HEK293 (cell line): ENCODE measurements around the gene COQ6.

Experiments
- CTCF ChIA-PET: fragments of 350-600 bp; formaldehyde crosslinking; extraction: SDS; loops from one replicate; lab custom pipeline; 2021; ENCODE audit warnings: antibody characterized with exemption; lab: Yijun Ruan, JAX
- POLR2A ChIA-PET: fragments of 300-600 bp; formaldehyde crosslinking; extraction: SDS; loops from one replicate; lab custom pipeline; 2020; ENCODE audit warnings: antibody characterized with exemption, inconsistent platforms; lab: Yijun Ruan, JAX
- H3K27ac ChIP-seq: fragments of 200-500 bp; sonication (Bioruptor generic); 2 replicates; pipeline ENCODE4 v1.5.1; 2014; ENCODE audit warnings: low read depth, low read length, control low read depth, inconsistent platforms; ENCODE audit errors: extremely low read depth
- H3K36me3 ChIP-seq, 2 experiments: fragments of 200-500 bp in 1 of 2; sonication (Bioruptor generic) in 1 of 2; 1 replicate in 1 of 2; 2 replicates in 1 of 2; pipeline ENCODE4 v1.5.1; 2014 to 2017; ENCODE audit warnings: inconsistent platforms in 2 of 2, low read length in 2 of 2; ENCODE audit not compliant: control insufficient read depth in 2 of 2, insufficient read depth in 1 of 2
- H3K4me1 ChIP-seq: fragments of 200-500 bp; sonication (Bioruptor generic); 2 replicates; pipeline ENCODE4 v1.5.1; 2014; ENCODE audit warnings: mild to moderate bottlenecking, low read length, inconsistent platforms; ENCODE audit not compliant: control insufficient read depth, insufficient read depth
- H3K4me3 ChIP-seq: 2 replicates; pipeline ENCODE4 v1.5.1; 2011; ENCODE audit warnings: low read depth, mild to moderate bottlenecking, control low read depth, low read length, moderate library complexity
- H3K9me3 ChIP-seq: fragments of 200-500 bp; sonication (Bioruptor generic); 2 replicates; pipeline ENCODE4 v1.5.1; 2014; ENCODE audit warnings: low read depth, low read length, inconsistent platforms; ENCODE audit not compliant: control insufficient read depth, insufficient read depth
- GLIS1 ChIP-seq: fragments of 450-650 bp; formaldehyde crosslinking; IDR thresholded peaks from 2 replicates; pipeline ENCODE4 v1.5.1; 2016; ENCODE audit warnings: missing biosample characterization, missing genetic modification characterization
- HOXD13 ChIP-seq: sonication (generic); formaldehyde crosslinking; IDR thresholded peaks from 2 replicates; pipeline ENCODE4 v1.8.0; 2022; ENCODE audit warnings: missing genetic modification reagents, borderline replicate concordance
- MZF1 ChIP-seq: fragments of 450-650 bp; formaldehyde crosslinking; IDR thresholded peaks from 2 replicates; pipeline ENCODE4 v1.5.1; 2017; ENCODE audit warnings: missing biosample characterization, missing genetic modification characterization, borderline replicate concordance
- ZBTB7A ChIP-seq: fragments of 450-650 bp; formaldehyde crosslinking; IDR thresholded peaks from 2 replicates; pipeline ENCODE4 v1.5.1; 2016; ENCODE audit warnings: low read depth, missing biosample characterization, missing genetic modification characterization
- ZFP69B ChIP-seq: fragments of 450-650 bp; formaldehyde crosslinking; IDR thresholded peaks from 2 replicates; pipeline ENCODE4 v1.5.1; 2016; ENCODE audit warnings: missing biosample characterization, missing genetic modification characterization
- ZNF16 ChIP-seq: fragments of 450-650 bp; formaldehyde crosslinking; IDR thresholded peaks from 2 replicates; pipeline ENCODE4 v1.5.1; 2016; ENCODE audit warnings: low read depth, missing biosample characterization, missing genetic modification characterization
- ZNF184 ChIP-seq: fragments of 450-650 bp; IDR thresholded peaks from 2 replicates; pipeline ENCODE4 v1.5.1; 2018; ENCODE audit warnings: missing biosample characterization, mild to moderate bottlenecking, missing genetic modification characterization
- ZNF433 ChIP-seq: fragments of 450-650 bp; formaldehyde crosslinking; IDR thresholded peaks from 2 replicates; pipeline ENCODE4 v1.5.1; 2016; ENCODE audit warnings: missing biosample characterization, missing genetic modification characterization, low read depth
- ZNF48 ChIP-seq: fragments of 450-650 bp; formaldehyde crosslinking; IDR thresholded peaks from 2 replicates; pipeline ENCODE4 v1.5.1; 2016; ENCODE audit warnings: missing biosample characterization, missing genetic modification characterization
- ZNF571 ChIP-seq: fragments of 450-650 bp; formaldehyde crosslinking; IDR thresholded peaks from 2 replicates; pipeline ENCODE4 v1.5.0; 2017; ENCODE audit warnings: missing biosample characterization, missing genetic modification characterization
- ZNF654 ChIP-seq: fragments of 450-650 bp; formaldehyde crosslinking; IDR thresholded peaks from 2 replicates; pipeline ENCODE4 v1.5.1; 2016; ENCODE audit warnings: low read depth, missing biosample characterization, missing genetic modification characterization
- ZNF701 ChIP-seq: fragments of 450-650 bp; formaldehyde crosslinking; IDR thresholded peaks from 2 replicates; pipeline ENCODE4 v1.5.1; 2016; ENCODE audit warnings: missing biosample characterization, missing genetic modification characterization
- ZNF747 ChIP-seq: fragments of 450-650 bp; formaldehyde crosslinking; IDR thresholded peaks from 2 replicates; pipeline ENCODE4 v1.5.1; 2016; ENCODE audit warnings: missing biosample characterization, missing genetic modification characterization
- ZNF837 ChIP-seq: fragments of 450-650 bp; formaldehyde crosslinking; IDR thresholded peaks from 2 replicates; pipeline ENCODE4 v1.5.1; 2016; ENCODE audit warnings: missing biosample characterization, missing genetic modification characterization
- ZSCAN30 ChIP-seq: fragments of 450-650 bp; IDR thresholded peaks from 2 replicates; pipeline ENCODE4 v1.5.1; 2018; ENCODE audit warnings: missing biosample characterization, mild to moderate bottlenecking, missing genetic modification characterization, moderate library complexity
- TF ChIP-seq, protein P1 (sequence below): fragments of 450-650 bp; formaldehyde crosslinking; IDR thresholded peaks from 2 replicates; pipeline ENCODE4 v1.5.1; 2016; ENCODE audit warnings: missing biosample characterization, missing genetic modification characterization
- TF ChIP-seq, protein P2 (sequence below): fragments of 450-650 bp; formaldehyde crosslinking; IDR thresholded peaks from 2 replicates; pipeline ENCODE4 v1.5.1; 2016; ENCODE audit warnings: missing biosample characterization, missing genetic modification characterization
- TF ChIP-seq, protein P3 (sequence below): fragments of 450-650 bp; formaldehyde crosslinking; IDR thresholded peaks from 2 replicates; pipeline ENCODE4 v1.5.1; 2016; ENCODE audit warnings: missing biosample characterization, missing genetic modification characterization, low read depth
- TF ChIP-seq, protein P4 (sequence below): fragments of 450-650 bp; formaldehyde crosslinking; IDR thresholded peaks from 2 replicates; pipeline ENCODE4 v1.5.1; 2016; ENCODE audit warnings: missing biosample characterization, missing genetic modification characterization
- TF ChIP-seq, protein P5 (sequence below): fragments of 450-650 bp; formaldehyde crosslinking; IDR thresholded peaks from 2 replicates; pipeline ENCODE4; 2016; ENCODE audit warnings: missing biosample characterization, missing genetic modification characterization

Gene COQ6

DNA sequence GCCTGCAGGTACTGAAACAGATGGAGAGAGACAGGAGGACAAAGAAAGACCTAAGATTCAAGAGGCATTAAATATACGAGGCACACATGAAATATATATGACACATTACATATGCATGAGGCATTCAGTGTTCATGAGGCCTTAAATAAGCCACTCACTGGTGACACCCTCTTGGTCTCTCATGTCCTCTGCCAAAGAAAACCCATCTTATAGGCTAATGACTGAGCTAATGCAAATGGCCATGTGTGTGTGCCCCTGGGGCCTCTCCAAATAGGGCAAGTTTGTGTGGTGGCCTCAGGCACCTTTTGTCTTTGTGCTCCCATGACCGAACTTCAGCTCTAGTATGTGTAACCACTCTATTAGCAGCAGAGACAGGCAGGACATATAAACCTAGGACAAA is 18.8 kb downstream of the COQ6 start (continued):
- TF ChIP-seq ZNF701 (tag by site-specific recombination) = no peak
- TF ChIP-seq, protein P1, sequence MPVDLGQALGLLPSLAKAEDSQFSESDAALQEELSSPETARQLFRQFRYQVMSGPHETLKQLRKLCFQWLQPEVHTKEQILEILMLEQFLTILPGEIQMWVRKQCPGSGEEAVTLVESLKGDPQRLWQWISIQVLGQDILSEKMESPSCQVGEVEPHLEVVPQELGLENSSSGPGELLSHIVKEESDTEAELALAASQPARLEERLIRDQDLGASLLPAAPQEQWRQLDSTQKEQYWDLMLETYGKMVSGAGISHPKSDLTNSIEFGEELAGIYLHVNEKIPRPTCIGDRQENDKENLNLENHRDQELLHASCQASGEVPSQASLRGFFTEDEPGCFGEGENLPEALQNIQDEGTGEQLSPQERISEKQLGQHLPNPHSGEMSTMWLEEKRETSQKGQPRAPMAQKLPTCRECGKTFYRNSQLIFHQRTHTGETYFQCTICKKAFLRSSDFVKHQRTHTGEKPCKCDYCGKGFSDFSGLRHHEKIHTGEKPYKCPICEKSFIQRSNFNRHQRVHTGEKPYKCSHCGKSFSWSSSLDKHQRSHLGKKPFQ (tag by site-specific recombination) = no peak
- TF ChIP-seq, protein P2, sequence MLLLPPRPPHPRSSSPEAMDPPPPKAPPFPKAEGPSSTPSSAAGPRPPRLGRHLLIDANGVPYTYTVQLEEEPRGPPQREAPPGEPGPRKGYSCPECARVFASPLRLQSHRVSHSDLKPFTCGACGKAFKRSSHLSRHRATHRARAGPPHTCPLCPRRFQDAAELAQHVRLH (tag by site-specific recombination) = no peak

DNA sequence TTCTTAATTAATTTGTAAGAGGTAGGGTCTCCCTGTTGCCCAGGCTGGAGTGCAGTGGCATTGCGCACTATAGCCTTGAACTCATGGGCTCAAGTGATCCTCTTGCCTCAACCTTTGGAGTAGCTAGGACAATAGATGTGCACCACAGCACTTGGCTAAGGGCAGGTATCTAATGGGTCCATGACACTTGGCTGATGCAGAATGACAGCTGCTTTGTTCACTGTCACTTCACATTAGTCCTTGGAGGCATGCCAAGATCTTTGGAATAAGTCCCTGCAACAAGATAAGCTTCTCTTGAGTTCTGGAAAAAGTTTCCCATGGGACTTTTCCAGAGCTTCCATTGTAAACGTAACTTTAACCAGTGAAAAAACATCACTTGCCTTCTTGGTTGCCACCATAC is 23.4 kb downstream of the COQ6 start:
- TF ChIP-seq ZNF747 (tag by site-specific recombination) (no peak), ZNF16 (tag by site-specific recombination) (no peak), ZFP69B (tag by site-specific recombination) (no peak), ZNF571 (tag by site-specific recombination) (no peak), HOXD13 (CRISPR knock-in tag) (no peak), ZNF654 (tag by site-specific recombination) (no peak), ZNF184 (no peak), MZF1 (no peak), ZNF433 (no peak), ZNF837 (tag by site-specific recombination) (no peak), ZSCAN30 (tag by site-specific recombination) (no peak), GLIS1 (tag by site-specific recombination) (no peak), ZBTB7A (tag by site-specific recombination) (no peak), ZNF48 (no peak)
- TF ChIP-seq, protein P3, sequence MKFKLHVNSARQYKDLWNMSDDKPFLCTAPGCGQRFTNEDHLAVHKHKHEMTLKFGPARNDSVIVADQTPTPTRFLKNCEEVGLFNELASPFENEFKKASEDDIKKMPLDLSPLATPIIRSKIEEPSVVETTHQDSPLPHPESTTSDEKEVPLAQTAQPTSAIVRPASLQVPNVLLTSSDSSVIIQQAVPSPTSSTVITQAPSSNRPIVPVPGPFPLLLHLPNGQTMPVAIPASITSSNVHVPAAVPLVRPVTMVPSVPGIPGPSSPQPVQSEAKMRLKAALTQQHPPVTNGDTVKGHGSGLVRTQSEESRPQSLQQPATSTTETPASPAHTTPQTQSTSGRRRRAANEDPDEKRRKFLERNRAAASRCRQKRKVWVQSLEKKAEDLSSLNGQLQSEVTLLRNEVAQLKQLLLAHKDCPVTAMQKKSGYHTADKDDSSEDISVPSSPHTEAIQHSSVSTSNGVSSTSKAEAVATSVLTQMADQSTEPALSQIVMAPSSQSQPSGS = no peak
- TF ChIP-seq, protein P4, sequence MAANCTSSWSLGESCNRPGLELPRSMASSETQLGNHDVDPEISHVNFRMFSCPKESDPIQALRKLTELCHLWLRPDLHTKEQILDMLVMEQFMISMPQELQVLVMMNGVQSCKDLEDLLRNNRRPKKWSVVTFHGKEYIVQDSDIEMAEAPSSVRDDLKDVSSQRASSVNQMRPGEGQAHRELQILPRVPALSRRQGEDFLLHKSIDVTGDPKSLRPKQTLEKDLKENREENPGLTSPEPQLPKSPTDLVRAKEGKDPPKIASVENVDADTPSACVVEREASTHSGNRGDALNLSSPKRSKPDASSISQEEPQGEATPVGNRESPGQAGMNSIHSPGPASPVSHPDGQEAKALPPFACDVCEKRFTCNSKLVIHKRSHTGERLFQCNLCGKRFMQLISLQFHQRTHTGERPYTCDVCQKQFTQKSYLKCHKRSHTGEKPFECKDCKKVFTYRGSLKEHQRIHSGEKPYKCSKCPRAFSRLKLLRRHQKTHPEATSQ (tag by site-specific recombination) = no peak
- TF ChIP-seq, protein P5, sequence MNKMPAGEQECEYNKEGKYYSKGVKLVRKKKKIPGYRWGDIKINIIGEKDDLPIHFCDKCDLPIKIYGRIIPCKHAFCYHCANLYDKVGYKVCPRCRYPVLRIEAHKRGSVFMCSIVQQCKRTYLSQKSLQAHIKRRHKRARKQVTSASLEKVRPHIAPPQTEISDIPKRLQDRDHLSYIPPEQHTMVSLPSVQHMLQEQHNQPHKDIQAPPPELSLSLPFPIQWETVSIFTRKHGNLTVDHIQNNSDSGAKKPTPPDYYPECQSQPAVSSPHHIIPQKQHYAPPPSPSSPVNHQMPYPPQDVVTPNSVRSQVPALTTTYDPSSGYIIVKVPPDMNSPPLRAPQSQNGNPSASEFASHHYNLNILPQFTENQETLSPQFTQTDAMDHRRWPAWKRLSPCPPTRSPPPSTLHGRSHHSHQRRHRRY = no peak
- TF ChIP-seq, all 188 proteins: peak for 0
- Histone ChIP-seq H3K36me3 (peaks cover 4 to 24% of the 10 kb centered on the region in 2 experiments; a peak in 2 of 3 replicates), H3K4me1 (peaks cover 8% of the 10 kb centered on the region; the same call in 1 of the 2 replicates), H3K4me3 (no peak overlapping the region), H3K9me3 (no peaks in the 10 kb centered on the region), H3K27ac (no peak overlapping the region)
- POLR2A ChIA-PET = interaction anchor here (0.6 kb wide), 1 partner anchor 22 kb away, joined by 4 read pairs; no protein-coding TSS in a partner anchor
- CTCF ChIA-PET = interaction anchor here (0.6 to 0.9 kb wide), 2 partner anchors 16 to 147 kb away, joined by 3 read pairs; no protein-coding TSS in a partner anchor
